ENCODE results near the gene AJM1.
"Not testable (repeated sequence)": the region's sequence is repeated elsewhere in the genome, so short reads cannot be mapped to it uniquely, and the experiment has no call there.

AJM1 gene

GRCh38 chr9:136842380-136842948, at the start of gene AJM1:
Gene AJM1 (plus strand): TSS chr9:136842478. CDS start chr9:136844415, 1,937 bp downstream.
- peak; percentile 85 for DNase-seq

GRCh38 chr9:136793086-136793946, 49.0 kb upstream of the AJM1 start:
- no peak for DNase-seq

GRCh38 chr9:136794281-136794999, 47.8 kb upstream of the AJM1 start:
- DNase-seq = no peak

- no peak for DNase-seq
These were observed 47.3 kb upstream of the AJM1 start for GRCh38 chr9:136795000-136795348.

GRCh38 chr9:136796238-136796774, 46.0 kb upstream of the AJM1 start, which contains the start of gene CCDC183:
Gene CCDC183 (plus strand): TSS chr9:136796338. CDS start chr9:136796398, 60 bp downstream.
- DNase-seq = no peak

GRCh38 chr9:136796775-136797347, 45.4 kb upstream of the AJM1 start:
- not testable (repeated sequence) for DNase-seq

- DNase-seq = no peak
These were observed 43.6 kb upstream of the AJM1 start for GRCh38 chr9:136798708-136799078.

GRCh38 chr9:136799079-136799853, 43.0 kb upstream of the AJM1 start:
- no peak for DNase-seq

- peak; percentile 90 for DNase-seq
These were observed 42.2 kb upstream of the AJM1 start for GRCh38 chr9:136799854-136800657.

GRCh38 chr9:136802321-136802720, 40.0 kb upstream of the AJM1 start:
- DNase-seq = no peak

- DNase-seq = not testable (repeated sequence)
These were observed 39.2 kb upstream of the AJM1 start for GRCh38 chr9:136803009-136803550.

- no peak for DNase-seq
These were observed 38.4 kb upstream of the AJM1 start for GRCh38 chr9:136803551-136804508.

- no peak for DNase-seq
These were observed 37.6 kb upstream of the AJM1 start for GRCh38 chr9:136804509-136805206.

- no peak for DNase-seq
These were observed 37.0 kb upstream of the AJM1 start for GRCh38 chr9:136805207-136805740.

GRCh38 chr9:136806067-136806466, 36.2 kb upstream of the AJM1 start:
- no peak for DNase-seq

GRCh38 chr9:136806631-136807201, 35.6 kb upstream of the AJM1 start:
- DNase-seq = no peak

GRCh38 chr9:136807281-136808074, 34.8 kb upstream of the AJM1 start, which contains the start of gene RABL6:
Gene RABL6 (plus strand): TSS chr9:136807948. CDS start chr9:136808197, 249 bp downstream.
- peak; percentile 89 for DNase-seq

Measured in CD4-positive, alpha-beta T cell treated with Interleukin-12 subunit alpha and Interleukin-12 subunit beta, for 1 hour (primary cell).